ENCODE results near the gene CLDND2.

Gene CLDND2

DNA sequence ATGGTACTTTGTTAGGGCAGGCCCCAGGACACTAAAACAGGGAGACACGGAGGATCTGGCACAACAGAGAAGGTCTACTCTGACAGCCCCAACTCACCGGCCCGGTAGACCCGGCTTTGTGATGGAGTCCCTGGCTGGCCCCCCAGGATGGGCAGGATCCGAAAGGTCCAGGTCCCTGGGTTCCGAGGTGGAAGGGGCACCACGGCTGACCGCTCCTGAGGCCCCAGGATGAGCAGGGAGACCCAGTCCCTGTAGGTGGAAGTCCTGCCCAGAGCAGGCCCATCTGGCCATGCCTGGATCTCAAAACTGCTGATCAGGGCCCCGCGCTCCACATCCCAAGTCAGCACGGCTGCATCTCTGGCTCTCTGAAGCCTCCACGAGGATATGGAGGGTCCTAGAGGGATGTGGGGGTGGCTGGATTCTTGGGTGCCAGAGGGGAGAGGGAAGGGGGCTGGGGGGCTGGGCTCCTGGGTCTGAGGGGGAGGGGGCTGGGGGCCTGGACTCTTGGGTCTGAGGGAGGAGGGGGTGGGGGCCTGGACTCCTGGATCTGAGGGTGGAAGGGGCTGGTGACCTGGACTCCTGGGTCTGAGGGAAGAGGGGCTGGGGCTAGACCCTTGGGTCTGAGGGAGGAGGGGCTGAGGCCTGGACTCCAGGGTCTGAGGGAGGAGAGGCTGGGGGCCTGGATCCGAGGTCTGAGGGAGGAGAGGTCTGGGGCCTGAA, 31.5 kb downstream of the CLDND2 start:
- no peak overlapping the region for H3K4me3 ChIP-seq (ENCODE audit: insufficient read length, low read depth)
- H3K9me3 ChIP-seq (ENCODE audit: insufficient read depth, low read length): no peaks in the 10 kb centered on the region
- H3K27me3 ChIP-seq (ENCODE audit: insufficient read depth, insufficient read length): peaks cover 5% of the 10 kb centered on the region
- H3K36me3 ChIP-seq (ENCODE audit: insufficient read depth, insufficient read length, low read length): peaks cover 3% of the 10 kb centered on the region
- DNase-seq (ENCODE audit: low read depth, low spot score): no peak
- H3K4me1 ChIP-seq (ENCODE audit: insufficient read depth, insufficient read length): peaks cover 5% of the 10 kb centered on the region
- TF ChIP-seq ZNF274 (IDR thresholded peaks at IDR 0.05; ENCODE audit: low read depth, low read length) (no peak), SUZ12 (IDR thresholded peaks at IDR 0.05; ENCODE audit: extremely low read depth, insufficient read depth, insufficient read length) (no peak)
- no peak overlapping the region for H3K9ac ChIP-seq (ENCODE audit: insufficient read length, low read depth)

DNA sequence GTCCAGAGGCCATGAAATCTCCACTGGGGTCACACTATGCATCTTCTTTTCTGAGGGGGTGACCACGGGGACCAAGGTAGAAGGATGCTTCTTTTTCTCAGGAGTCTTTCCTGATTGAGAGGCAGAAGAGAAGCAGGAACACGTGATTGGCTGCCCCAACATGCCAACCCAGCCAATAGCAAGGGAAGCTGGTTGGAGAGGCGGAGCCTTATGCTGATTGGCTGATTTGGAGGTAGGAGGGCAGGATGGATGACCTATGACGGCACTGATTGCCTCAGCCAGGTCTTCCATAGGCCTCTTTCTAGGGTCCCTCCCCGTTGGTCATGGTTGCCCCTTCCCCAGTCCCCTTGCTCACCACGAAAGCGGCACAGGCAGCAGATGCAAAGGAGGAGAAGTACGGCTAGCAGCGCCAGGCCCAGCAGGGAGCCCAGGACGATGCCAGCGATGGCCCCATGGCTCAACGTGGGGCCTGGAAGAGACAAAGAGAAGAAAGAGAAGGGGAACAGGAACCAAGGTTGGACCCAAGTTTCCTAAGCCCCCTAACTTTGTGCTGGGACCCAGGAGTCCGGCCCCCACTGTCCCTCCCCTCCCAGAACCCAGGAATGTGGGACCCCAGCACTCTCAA, 34.9 kb downstream of the CLDND2 start:
- TF ChIP-seq SUZ12 (IDR thresholded peaks at IDR 0.05; ENCODE audit: extremely low read depth, insufficient read depth, insufficient read length) (no peak), YY1 (IDR thresholded peaks at IDR 0.05; ENCODE audit: insufficient read depth, insufficient read length) (no peak), ZNF274 (IDR thresholded peaks at IDR 0.05; ENCODE audit: low read depth, low read length) (no peak)
- no peak for DNase-seq (ENCODE audit: low read depth, low spot score)
- Histone ChIP-seq H3K4me3 (ENCODE audit: insufficient read length, low read depth) (no peak overlapping the region), H3K9ac (ENCODE audit: insufficient read length, low read depth) (no peak overlapping the region), H3K36me3 (ENCODE audit: insufficient read depth, insufficient read length, low read length) (peaks cover 18% of the 10 kb centered on the region), H3K4me1 (ENCODE audit: insufficient read depth, insufficient read length) (no peaks in the 10 kb centered on the region), H3K9me3 (ENCODE audit: insufficient read depth, low read length) (peaks cover 4% of the 10 kb centered on the region; the same call in 1 of the 2 replicates), H3K27me3 (ENCODE audit: insufficient read depth, insufficient read length) (no peaks in the 10 kb centered on the region)

- Histone ChIP-seq H3K4me3 (ENCODE audit: insufficient read length, low read depth) (no peak overlapping the region), H3K9ac (ENCODE audit: insufficient read length, low read depth) (no peak overlapping the region), H3K36me3 (ENCODE audit: insufficient read depth, insufficient read length, low read length) (peaks cover 15% of the 10 kb centered on the region), H3K9me3 (ENCODE audit: insufficient read depth, low read length) (peaks cover 4% of the 10 kb centered on the region; the same call in 1 of the 2 replicates), H3K4me1 (ENCODE audit: insufficient read depth, insufficient read length) (peaks cover 3% of the 10 kb centered on the region), H3K27me3 (ENCODE audit: insufficient read depth, insufficient read length) (no peaks in the 10 kb centered on the region)
- no peak for DNase-seq (ENCODE audit: low read depth, low spot score)
- TF ChIP-seq YY1 (IDR thresholded peaks at IDR 0.05; ENCODE audit: insufficient read depth, insufficient read length): no peak
- no peak for TF ChIP-seq SUZ12 (IDR thresholded peaks at IDR 0.05; ENCODE audit: extremely low read depth, insufficient read depth, insufficient read length)
- no peak for TF ChIP-seq ZNF274 (IDR thresholded peaks at IDR 0.05; ENCODE audit: low read depth, low read length)
Observed at GRCh38 chr19:51331716-51332115, 37.1 kb downstream of the CLDND2 start.

GRCh38 chr19:51331193-51331592, 37.6 kb downstream of the CLDND2 start:
- Histone ChIP-seq H3K27me3 (ENCODE audit: insufficient read depth, insufficient read length) (no peaks in the 10 kb centered on the region), H3K9ac (ENCODE audit: insufficient read length, low read depth) (no peak overlapping the region), H3K4me3 (ENCODE audit: insufficient read length, low read depth) (no peak overlapping the region), H3K9me3 (ENCODE audit: insufficient read depth, low read length) (peaks cover 4% of the 10 kb centered on the region; the same call in 1 of the 2 replicates), H3K4me1 (ENCODE audit: insufficient read depth, insufficient read length) (peaks cover 3% of the 10 kb centered on the region), H3K36me3 (ENCODE audit: insufficient read depth, insufficient read length, low read length) (peaks cover 15% of the 10 kb centered on the region)
- no peak for DNase-seq (ENCODE audit: low read depth, low spot score)
- TF ChIP-seq ZNF274 (IDR thresholded peaks at IDR 0.05; ENCODE audit: low read depth, low read length): no peak
- TF ChIP-seq SUZ12 (IDR thresholded peaks at IDR 0.05; ENCODE audit: extremely low read depth, insufficient read depth, insufficient read length): no peak
- no peak for TF ChIP-seq YY1 (IDR thresholded peaks at IDR 0.05; ENCODE audit: insufficient read depth, insufficient read length)

- Histone ChIP-seq H3K36me3 (ENCODE audit: insufficient read depth, insufficient read length, low read length) (peaks cover 15% of the 10 kb centered on the region), H3K9ac (ENCODE audit: insufficient read length, low read depth) (no peak overlapping the region), H3K4me3 (ENCODE audit: insufficient read length, low read depth) (no peak overlapping the region), H3K4me1 (ENCODE audit: insufficient read depth, insufficient read length) (peaks cover 3% of the 10 kb centered on the region), H3K27me3 (ENCODE audit: insufficient read depth, insufficient read length) (no peaks in the 10 kb centered on the region), H3K9me3 (ENCODE audit: insufficient read depth, low read length) (peaks cover 4% of the 10 kb centered on the region; the same call in 1 of the 2 replicates)
- DNase-seq (ENCODE audit: low read depth, low spot score): no peak
- TF ChIP-seq SUZ12 (IDR thresholded peaks at IDR 0.05; ENCODE audit: extremely low read depth, insufficient read depth, insufficient read length): no peak
- no peak for TF ChIP-seq YY1 (IDR thresholded peaks at IDR 0.05; ENCODE audit: insufficient read depth, insufficient read length)
- TF ChIP-seq ZNF274 (IDR thresholded peaks at IDR 0.05; ENCODE audit: low read depth, low read length): no peak
Observed at GRCh38 chr19:51330366-51330765, 38.4 kb downstream of the CLDND2 start.

GRCh38 chr19:51329411-51329810, 39.4 kb downstream of the CLDND2 start:
- Histone ChIP-seq H3K9ac (ENCODE audit: insufficient read length, low read depth) (no peak overlapping the region), H3K4me3 (ENCODE audit: insufficient read length, low read depth) (no peak overlapping the region), H3K9me3 (ENCODE audit: insufficient read depth, low read length) (peaks cover 4% of the 10 kb centered on the region; the same call in 1 of the 2 replicates), H3K36me3 (ENCODE audit: insufficient read depth, insufficient read length, low read length) (peaks cover 15% of the 10 kb centered on the region), H3K4me1 (ENCODE audit: insufficient read depth, insufficient read length) (peaks cover 3% of the 10 kb centered on the region), H3K27me3 (ENCODE audit: insufficient read depth, insufficient read length) (no peaks in the 10 kb centered on the region)
- no peak for TF ChIP-seq ZNF274 (IDR thresholded peaks at IDR 0.05; ENCODE audit: low read depth, low read length)
- TF ChIP-seq SUZ12 (IDR thresholded peaks at IDR 0.05; ENCODE audit: extremely low read depth, insufficient read depth, insufficient read length): no peak
- no peak for TF ChIP-seq YY1 (IDR thresholded peaks at IDR 0.05; ENCODE audit: insufficient read depth, insufficient read length)
- DNase-seq (ENCODE audit: low read depth, low spot score): no peak
